ENCODE measurements around the gene KMT5B.

The KMT5B gene

DNA sequence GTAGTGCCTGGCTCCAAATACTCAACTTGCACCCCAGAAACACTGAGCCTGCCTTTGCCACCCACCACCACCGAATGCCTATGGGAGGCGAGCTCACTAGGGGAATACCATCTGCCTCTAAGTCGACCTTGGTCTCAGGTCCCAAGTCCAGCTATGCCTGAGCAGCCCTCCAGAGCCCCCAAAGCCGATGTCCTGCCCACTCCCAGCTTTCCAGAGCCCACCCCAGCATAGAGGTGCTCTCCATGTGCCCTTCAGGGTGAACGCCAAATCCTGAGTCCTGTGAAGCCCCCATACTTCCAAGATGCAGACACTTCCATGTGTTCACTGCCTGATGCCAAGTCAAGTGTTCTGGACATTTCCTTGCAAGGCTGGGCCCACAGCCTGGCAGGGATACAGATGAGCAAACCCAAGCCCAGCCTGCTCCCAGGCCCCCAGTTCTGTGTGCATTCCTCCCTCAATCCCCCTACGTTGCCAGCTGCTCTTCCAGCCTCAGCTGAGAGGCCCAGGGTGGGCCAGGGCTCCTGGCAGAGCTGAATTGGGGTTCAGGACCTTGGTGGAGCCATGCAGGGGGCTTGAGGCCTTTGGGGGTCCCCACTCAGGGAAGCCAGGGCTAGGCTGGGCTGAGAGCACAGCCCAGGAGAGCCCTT lies 2.6 kb upstream of the KMT5B start:
- no peak for DNase-seq

DNA sequence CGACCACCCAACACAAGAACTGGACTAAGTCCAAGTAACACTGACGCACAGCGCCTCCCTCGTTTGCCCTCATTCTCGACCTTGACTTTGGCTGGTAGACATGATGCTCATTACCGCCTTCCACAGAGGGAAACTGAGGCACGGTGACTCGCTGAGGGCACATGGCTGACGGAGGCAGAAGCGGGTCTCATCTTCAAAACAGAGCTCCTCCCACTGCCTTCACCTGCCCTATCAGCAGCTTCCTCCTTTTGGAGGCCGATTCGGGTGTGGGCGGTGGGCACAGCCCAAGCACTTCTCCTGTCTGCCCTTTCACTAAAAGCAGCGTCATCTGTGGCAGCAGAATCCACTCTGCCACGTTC lies 2.0 kb upstream of the KMT5B start:
- no peak for DNase-seq

GRCh38 chr11:68214173-68215086 lies 1.3 kb upstream of the KMT5B start:
- DNase-seq, result peak; percentile 24

- peak; percentile 99 for DNase-seq
Measured at GRCh38 chr11:68213555-68214172, 568 bp upstream of the KMT5B start.

DNA sequence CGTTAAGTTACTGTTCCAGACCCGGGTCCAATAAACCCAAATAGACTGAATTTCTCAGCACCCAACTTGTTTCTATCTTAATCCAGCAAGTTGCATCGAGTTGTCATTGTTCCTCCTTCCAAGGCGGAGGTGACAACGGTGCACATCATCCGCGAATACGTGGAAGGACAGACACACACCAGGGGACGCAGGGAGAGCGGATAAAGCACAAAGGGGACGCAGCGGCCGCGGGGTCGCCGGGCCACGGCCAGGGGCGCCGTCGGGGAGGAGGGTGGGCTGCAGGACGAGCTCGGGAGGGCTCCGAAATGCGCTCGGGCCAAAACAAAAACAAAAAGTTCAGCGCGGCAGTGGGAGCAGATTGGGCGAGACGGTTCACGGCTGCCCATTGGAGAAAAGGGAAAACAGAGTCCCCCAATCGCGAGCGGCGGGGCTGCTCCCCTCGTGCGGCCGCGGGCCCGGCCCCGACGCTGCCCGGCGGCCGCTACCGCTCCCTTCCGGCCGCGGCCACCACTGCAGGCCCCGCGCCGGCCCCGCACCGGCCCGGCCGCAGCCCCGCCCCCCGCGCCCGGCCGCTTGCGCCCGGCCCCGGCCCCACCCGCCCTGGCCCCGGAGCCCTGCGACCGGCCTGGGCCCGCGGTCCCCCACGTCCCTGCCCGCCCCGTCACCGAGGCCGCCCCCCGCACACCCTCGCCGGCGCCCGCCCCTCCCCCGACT lies 518 bp downstream of the KMT5B start:
- peak; percentile 59 for DNase-seq

DNA sequence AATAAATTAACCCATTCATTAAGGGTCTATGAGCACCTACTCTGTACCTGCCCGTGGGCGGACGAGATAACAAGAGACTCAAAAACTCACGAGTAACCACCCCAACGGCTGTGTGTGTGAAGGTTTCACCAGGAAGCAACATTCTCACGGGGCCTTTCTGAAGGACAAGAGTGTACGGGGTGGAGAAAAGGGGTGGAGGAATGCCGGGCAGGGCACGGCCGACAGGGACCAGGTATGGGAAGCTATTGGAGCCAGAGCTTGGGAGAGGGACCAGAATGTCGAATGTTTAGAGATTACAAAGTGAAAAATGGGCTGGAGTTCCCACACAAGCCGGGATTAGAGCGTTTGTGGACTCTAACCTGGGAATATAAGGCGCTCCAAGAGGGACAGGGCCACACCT lies 1.6 kb downstream of the KMT5B start:
- no peak for DNase-seq

- DNase-seq, result peak; percentile 21
Measured at GRCh38 chr11:68206211-68206610, 6.9 kb downstream of the KMT5B start.

DNA sequence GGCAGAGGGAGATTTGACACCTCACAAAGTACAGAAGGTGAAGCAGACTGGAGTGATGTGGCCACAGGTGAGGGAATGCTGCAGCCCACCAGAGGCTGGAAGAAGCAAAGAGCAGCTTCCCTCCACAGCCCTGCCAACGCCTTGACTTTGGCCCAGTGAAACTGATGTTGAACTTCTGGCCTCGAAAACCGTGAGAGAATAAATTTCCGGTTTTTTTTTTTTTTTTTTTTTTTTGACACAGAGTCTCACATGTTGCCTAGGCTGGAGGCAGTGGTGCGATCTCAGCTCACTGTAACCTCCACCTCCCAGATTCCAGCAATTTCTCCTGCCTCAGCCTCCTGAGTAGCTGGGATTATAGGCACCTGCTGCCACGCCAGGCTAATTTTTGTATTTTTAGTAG lies 8.7 kb downstream of the KMT5B start:
- no peak for DNase-seq

- DNase-seq, result no peak
Measured at GRCh38 chr11:68202165-68202564, 10.9 kb downstream of the KMT5B start.

GRCh38 chr11:68201492-68201891 lies 11.6 kb downstream of the KMT5B start:
- no peak for DNase-seq

- no peak for DNase-seq
Measured at GRCh38 chr11:68200639-68201038, 12.5 kb downstream of the KMT5B start.

DNA sequence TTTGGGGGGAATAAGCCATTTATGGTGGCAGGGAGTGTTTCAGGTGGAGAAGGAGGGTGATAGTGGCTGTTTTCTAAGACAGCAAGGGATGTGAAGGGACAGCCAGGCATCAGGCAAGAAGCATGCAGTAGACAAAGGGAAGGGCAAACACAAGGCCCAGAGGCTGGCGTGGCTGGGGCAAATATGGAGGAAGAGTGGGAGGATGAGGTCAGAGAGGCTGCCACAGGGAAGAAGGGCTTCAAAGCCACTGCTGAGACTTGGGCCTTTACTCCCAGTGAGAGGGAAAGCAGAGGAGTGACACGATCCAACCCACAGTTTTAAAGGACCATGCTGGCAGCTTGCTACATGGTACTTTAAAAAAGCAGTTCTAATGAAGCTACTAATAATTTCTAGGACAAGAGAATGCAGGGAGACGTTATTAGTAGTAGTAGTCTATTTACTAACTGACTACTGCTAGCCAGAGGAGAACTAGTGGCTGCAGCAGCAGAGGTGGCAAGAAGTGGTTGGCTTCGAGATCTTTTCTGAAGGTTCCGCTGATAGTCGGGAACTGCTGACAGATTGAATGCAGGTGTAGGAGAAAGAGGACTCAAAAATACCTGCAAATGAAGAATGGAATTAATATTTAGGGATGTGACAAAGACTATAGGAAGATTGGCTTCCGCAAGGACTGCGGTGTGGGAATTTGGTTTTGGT lies 13.7 kb downstream of the KMT5B start:
- DNase-seq, result no peak

GRCh38 chr11:68196219-68196618 lies 16.9 kb downstream of the KMT5B start:
- no peak for DNase-seq

DNA sequence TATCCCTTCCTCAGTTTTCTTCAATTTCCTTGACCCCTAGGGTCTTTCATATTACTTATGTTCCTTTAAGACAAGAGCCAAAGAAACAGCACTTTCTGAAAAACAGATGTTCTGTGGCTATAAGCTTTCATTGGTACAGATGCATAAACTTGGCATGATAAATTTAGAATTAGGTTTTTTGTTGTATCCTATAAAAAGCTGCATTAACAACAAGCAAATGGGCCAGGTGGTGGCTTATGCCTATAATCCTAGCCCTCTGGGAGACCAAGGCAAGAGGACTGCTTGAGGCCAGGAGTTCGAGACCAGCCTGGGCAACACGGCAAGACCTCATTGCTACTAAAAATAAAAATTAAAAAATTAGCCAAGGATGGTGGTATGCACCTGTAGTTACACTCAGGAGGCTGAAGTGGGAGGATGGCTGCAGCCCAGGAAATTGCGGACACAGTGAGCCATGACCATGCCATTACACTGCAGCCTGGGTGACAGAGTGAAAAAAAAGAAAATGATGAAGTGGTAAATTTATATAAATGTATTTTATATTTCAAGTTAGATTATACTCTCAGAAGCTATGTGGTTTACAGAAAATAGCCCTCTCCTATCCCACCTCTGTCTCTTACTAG lies 18.3 kb downstream of the KMT5B start:
- DNase-seq, result no peak

DNA sequence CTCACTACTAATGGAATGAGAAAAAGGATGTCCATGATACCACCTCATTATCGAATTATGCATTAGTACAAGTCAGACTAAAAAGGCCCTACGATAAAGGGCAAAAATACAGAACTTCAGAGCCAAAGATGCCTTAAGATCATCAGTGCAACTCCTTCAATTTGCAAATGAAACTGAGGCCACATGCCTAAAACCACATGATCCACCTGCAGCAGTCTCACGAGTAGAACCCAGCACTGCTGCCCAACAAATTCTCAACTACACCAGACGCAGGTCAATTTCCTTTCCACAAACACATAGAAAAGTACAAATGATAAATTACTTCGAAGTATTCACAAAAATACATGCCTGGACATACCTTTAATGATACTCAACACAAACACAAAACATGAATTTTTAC lies 20.1 kb downstream of the KMT5B start:
- DNase-seq, result no peak

DNA sequence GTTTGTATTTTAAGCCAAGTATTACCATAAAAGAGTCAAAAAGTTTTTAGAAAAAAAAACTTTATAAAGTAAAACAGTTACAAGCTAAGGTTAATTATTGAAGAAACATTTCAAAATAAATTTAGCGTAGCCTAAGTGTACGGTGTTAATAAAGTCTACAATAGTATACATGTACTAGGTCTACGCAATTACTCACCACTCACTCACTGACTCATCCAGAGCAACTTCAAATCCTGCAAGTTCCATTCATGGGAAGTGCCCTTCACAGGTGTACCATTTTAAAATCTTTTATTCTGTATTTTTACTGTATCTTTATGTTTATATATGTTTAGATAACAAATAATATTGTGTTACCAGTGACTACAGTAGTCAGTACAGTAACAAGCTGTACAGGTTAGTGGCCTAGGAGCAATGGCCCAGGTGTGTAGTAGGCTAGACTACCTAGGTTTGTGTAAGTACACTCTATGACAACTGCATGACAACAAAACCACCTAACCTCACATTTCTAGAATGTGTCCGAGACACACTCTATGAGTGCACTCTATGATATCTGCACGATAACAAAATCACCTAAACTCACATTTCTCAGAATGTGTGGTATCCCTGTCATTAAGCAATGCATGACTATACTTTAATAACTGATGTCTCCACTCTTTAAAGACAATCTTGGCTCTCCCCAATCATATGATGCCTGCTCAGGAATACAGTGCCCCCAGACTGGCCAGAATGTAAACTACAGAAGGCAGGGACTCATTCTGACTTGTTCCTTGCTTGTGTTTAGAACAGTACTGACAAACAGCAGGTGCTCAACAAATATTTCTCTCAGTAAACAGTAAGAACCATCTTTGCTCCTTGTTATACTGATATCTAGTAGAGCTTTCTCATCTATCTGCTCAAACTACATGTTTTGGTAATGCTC lies 21.2 kb downstream of the KMT5B start:
- DNase-seq, result no peak

DNA sequence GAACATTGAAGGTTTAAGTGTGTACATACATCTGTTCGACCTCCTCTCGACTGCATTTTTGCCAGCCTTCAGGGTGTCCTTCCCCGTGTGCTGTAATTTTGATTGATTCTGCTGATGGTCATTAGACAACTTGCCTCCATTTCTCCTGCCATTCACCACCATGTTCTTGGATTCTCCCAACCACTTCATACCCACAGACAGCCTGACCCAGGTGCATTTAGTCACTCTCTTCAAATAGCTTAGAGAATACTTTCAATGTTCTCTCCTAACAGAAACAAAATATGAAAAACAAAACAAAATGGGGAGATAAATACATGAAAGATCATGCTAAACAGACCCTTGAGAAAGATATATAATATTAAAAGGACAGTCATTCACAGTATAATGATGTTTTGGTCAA lies 23.2 kb downstream of the KMT5B start:
- DNase-seq, result no peak

- no peak for DNase-seq
Measured at GRCh38 chr11:68189082-68189481, 24.0 kb downstream of the KMT5B start.

- DNase-seq, result no peak
Measured at GRCh38 chr11:68186061-68186460, 27.0 kb downstream of the KMT5B start.

DNA sequence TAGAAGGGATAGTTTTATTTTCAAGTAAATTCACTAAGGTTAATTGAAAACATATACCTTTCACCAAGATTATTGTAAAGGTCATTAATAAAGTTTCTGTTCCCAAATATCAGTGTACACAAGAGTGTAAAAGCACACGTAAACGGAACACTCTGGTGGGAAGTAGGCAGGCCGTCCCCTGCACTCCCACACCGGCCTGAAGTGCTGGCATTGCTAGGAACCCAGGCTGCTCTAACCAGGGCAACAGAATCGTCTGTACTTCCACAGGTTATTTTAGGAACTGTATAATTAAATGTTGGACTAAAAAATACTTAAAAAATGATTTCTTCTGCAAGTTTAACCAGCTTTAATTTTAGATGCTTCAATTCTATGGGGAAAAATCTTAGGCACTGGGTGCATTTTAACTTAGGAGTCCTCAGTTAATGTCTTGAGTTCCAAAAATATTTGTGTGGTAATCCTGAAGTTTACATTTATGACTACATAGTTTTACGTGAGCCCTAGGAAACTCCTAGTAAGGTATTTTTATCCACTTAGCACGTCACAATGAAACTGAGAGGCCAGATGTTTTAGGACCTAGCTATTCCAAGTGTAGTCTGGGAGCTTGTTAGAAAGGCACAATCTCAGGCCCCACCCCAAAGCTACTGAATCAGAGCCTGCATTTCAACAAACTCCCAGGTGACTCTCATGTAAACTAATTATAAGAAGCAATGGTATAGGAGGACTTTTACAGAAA lies 31.2 kb downstream of the KMT5B start:
- DNase-seq, result no peak

Data from NCI-H510A (cell line).